Activated CD4-positive, alpha-beta memory T cell treated with anti-CD3 and anti-CD28 coated beads for 36 hours (primary cell): ENCODE data around the gene DHRS11. TPM values are rescaled to one million over a fixed set of nuclear protein-coding genes. Genes with fewer than 3 reads are reported as not detected.

Experiments
- CTCF ChIA-PET: fragments of 350-600 bp; sonication (Branson Sonifier 250); formaldehyde crosslinking; loops from one replicate; lab custom pipeline; 2021; ENCODE audit warnings: antibody characterized with exemption, inconsistent platforms; lab: Charles Lee
- POLR2A ChIA-PET: fragments of 350-600 bp; sonication (Branson Sonifier 250); formaldehyde crosslinking; loops from one replicate; lab custom pipeline; 2021; ENCODE audit warnings: antibody characterized with exemption; lab: Charles Lee
- DNase-seq: peaks from one replicate; pipeline ENCODE4 v3.0.0-alpha.2; 2020
- H3K27ac Mint-ChIP-seq: one replicate; pipeline ENCODE4 v1.8.0; 2021; ENCODE audit warnings: mixed read lengths
- H3K27me3 Mint-ChIP-seq: one replicate; pipeline ENCODE4 v1.8.0; 2021; ENCODE audit warnings: mixed read lengths
- H3K36me3 Mint-ChIP-seq: one replicate; pipeline ENCODE4 v1.8.0; 2021; ENCODE audit warnings: mixed read lengths
- H3K4me1 Mint-ChIP-seq: one replicate; pipeline ENCODE4 v1.8.0; 2021; ENCODE audit warnings: low read depth, mixed read lengths
- H3K4me3 Mint-ChIP-seq: one replicate; pipeline ENCODE4 v1.8.0; 2021; ENCODE audit warnings: mild to moderate bottlenecking, mixed read lengths
- H3K9me3 Mint-ChIP-seq: one replicate; pipeline ENCODE4 v1.8.0; 2021; ENCODE audit warnings: mixed read lengths
- intact Hi-C: fragments of 100-400 bp; cut with micrococcal nuclease; formaldehyde crosslinking; loops from one replicate; pipeline ENCODE4 v1.15.1; 2023
- total RNA-seq, 2 experiments: library from RNA; stranded (reverse); gene quantifications; one replicate each; pipeline ENCODE4 v1.2.3, GENCODE V29; 2021

Gene DHRS11
- total RNA-seq, 2 experiments from 2014 or later: 10.2 to 10.5 TPM

- Mint-ChIP-seq H3K4me1 (peaks cover 28% of the 10 kb centered on the region), H3K27ac (no peak overlapping the region), H3K36me3 (peaks cover 14% of the 10 kb centered on the region), H3K9me3 (no peaks in the 10 kb centered on the region), H3K27me3 (no peaks in the 10 kb centered on the region), H3K4me3 (no peak overlapping the region)
- CTCF ChIA-PET: interaction anchor here (3.4 kb wide), 1 partner anchor 9 kb away, joined by 35 read pairs; the partner anchor contains the start of gene MRM1
- intact Hi-C loops: loop anchor here (5.0 kb wide), 1 partner anchor 106 kb away; the partner anchor contains the start of gene ZNHIT3
- no peak for DNase-seq
- POLR2A ChIA-PET: interaction anchor here (1.2 to 2.7 kb wide), 3 partner anchors 8 to 59 kb away, joined by 4 to 26 read pairs (median 8); partner anchors contain the start of genes MRM1, MYO19 and PIGW
Observed at GRCh38 chr17:36593656-36594316, 2.1 kb downstream of the DHRS11 start.

- Mint-ChIP-seq H3K27ac (no peak overlapping the region), H3K27me3 (no peaks in the 10 kb centered on the region), H3K4me1 (peaks cover 26% of the 10 kb centered on the region), H3K9me3 (no peaks in the 10 kb centered on the region), H3K36me3 (peaks cover 6% of the 10 kb centered on the region), H3K4me3 (no peak overlapping the region)
- POLR2A ChIA-PET: no interaction called here
- DNase-seq: no peak
- intact Hi-C loops: loop anchor here (5.0 kb wide), 1 partner anchor 108 kb away; the partner anchor contains the start of gene ZNHIT3
- CTCF ChIA-PET: interaction anchor here (0.6 to 3.4 kb wide), 2 partner anchors 8 to 315 kb away, joined by 5 to 35 read pairs; partner anchors contain the start of gene MRM1
Observed at GRCh38 chr17:36594626-36595401, 3.1 kb downstream of the DHRS11 start.

GRCh38 chr17:36597226-36597625 lies 5.5 kb downstream of the DHRS11 start:
- ChIA-PET CTCF (no interaction called here), POLR2A (no interaction called here)
- H3K9me3 Mint-ChIP-seq: no peaks in the 10 kb centered on the region
- H3K4me1 Mint-ChIP-seq: peaks cover 18% of the 10 kb centered on the region
- DNase-seq: no peak
- intact Hi-C loops: no loop called here
- H3K27ac Mint-ChIP-seq: no peak overlapping the region
- no peaks in the 10 kb centered on the region for H3K27me3 Mint-ChIP-seq
- no peak overlapping the region for H3K4me3 Mint-ChIP-seq
- peaks cover 4% of the 10 kb centered on the region for H3K36me3 Mint-ChIP-seq

- ChIA-PET CTCF (no interaction called here), POLR2A (no interaction called here)
- no peaks in the 10 kb centered on the region for H3K27me3 Mint-ChIP-seq
- intact Hi-C loops: no loop called here
- peaks cover 15% of the 10 kb centered on the region for H3K4me1 Mint-ChIP-seq
- peaks cover 4% of the 10 kb centered on the region for H3K36me3 Mint-ChIP-seq
- H3K4me3 Mint-ChIP-seq: no peak overlapping the region
- no peak overlapping the region for H3K27ac Mint-ChIP-seq
- no peak for DNase-seq
- H3K9me3 Mint-ChIP-seq: no peaks in the 10 kb centered on the region
Observed at GRCh38 chr17:36597866-36598777, 6.4 kb downstream of the DHRS11 start.

- intact Hi-C loops: no loop called here
- H3K27me3 Mint-ChIP-seq: no peaks in the 10 kb centered on the region
- ChIA-PET POLR2A (no interaction called here), CTCF (no interaction called here)
- no peak overlapping the region for H3K4me3 Mint-ChIP-seq
- peaks cover 17% of the 10 kb centered on the region for H3K4me1 Mint-ChIP-seq
- no peaks in the 10 kb centered on the region for H3K9me3 Mint-ChIP-seq
- no peak for DNase-seq
- no peak overlapping the region for H3K27ac Mint-ChIP-seq
- peaks cover 4% of the 10 kb centered on the region for H3K36me3 Mint-ChIP-seq
Observed at GRCh38 chr17:36598951-36599401, 7.3 kb downstream of the DHRS11 start.

- Mint-ChIP-seq H3K9me3 (no peaks in the 10 kb centered on the region), H3K27me3 (no peaks in the 10 kb centered on the region), H3K4me1 (peaks cover 24% of the 10 kb centered on the region), H3K36me3 (peaks cover 9% of the 10 kb centered on the region), H3K27ac (no peak overlapping the region), H3K4me3 (no peak overlapping the region)
- no peak for DNase-seq
- ChIA-PET CTCF (interaction anchor here (1.9 kb wide), 1 partner anchor 156 kb away, joined by 5 read pairs; no protein-coding TSS in a partner anchor), POLR2A (no interaction called here)
- intact Hi-C loops: no loop called here
Observed at GRCh38 chr17:36599546-36600250, 8.0 kb downstream of the DHRS11 start.

- intact Hi-C loops: no loop called here
Observed at GRCh38 chr17:36600465-36600864, 8.8 kb downstream of the DHRS11 start.

GRCh38 chr17:36600936-36601302 lies 9.2 kb downstream of the DHRS11 start:
- H3K4me1 Mint-ChIP-seq: peaks cover 34% of the 10 kb centered on the region
- DNase-seq: no peak
- POLR2A ChIA-PET: interaction anchor here (0.8 to 2.6 kb wide), 6 partner anchors 9 to 776 kb away, joined by 3 to 26 read pairs (median 6); partner anchors contain the start of genes DHRS11, MYO19 and PIGW

More at GRCh38 chr17:36600465-36600864, 8.8 kb downstream of the DHRS11 start:
- H3K27me3 Mint-ChIP-seq: no peaks in the 10 kb centered on the region
- peaks cover 8% of the 10 kb centered on the region for H3K36me3 Mint-ChIP-seq
- POLR2A ChIA-PET: interaction anchor here (0.9 to 2.6 kb wide), 3 partner anchors 8 to 776 kb away, joined by 4 to 26 read pairs (median 13); partner anchors contain the start of genes DHRS11, MYO19 and PIGW
- H3K4me1 Mint-ChIP-seq: peaks cover 29% of the 10 kb centered on the region
- H3K4me3 Mint-ChIP-seq: peak overlapping the region; percentile 85
- H3K9me3 Mint-ChIP-seq: no peaks in the 10 kb centered on the region
- CTCF ChIA-PET: interaction anchor here (0.6 to 4.4 kb wide), 5 partner anchors 8 to 155 kb away, joined by 3 to 35 read pairs (median 27); partner anchors contain the start of genes DHRS11, MYO19 and PIGW
- H3K27ac Mint-ChIP-seq: peak overlapping the region; percentile 79
- no peak for DNase-seq

GRCh38 chr17:36601303-36602029 lies 9.8 kb downstream of the DHRS11 start, which contains the start of gene MRM1:
Gene MRM1 (plus strand): TSS chr17:36601583. CDS start chr17:36601811, 228 bp downstream.
- Mint-ChIP-seq H3K9me3 (no peaks in the 10 kb centered on the region), H3K4me3 (peak within 1 kb of the TSS; percentile 85), H3K27ac (peak within 1 kb of the TSS; percentile 79), H3K4me1 (peaks cover 35% of the 10 kb centered on the region), H3K36me3 (peaks cover 7% of the 10 kb centered on the region), H3K27me3 (no peaks in the 10 kb centered on the region)
- DNase-seq: peak; percentile 93
- CTCF ChIA-PET: interaction anchor here (0.6 to 4.4 kb wide), 23 partner anchors 9 to 890 kb away, joined by 3 to 35 read pairs (median 5); partner anchors contain the start of genes DHRS11, MYO19 and PIGW
- POLR2A ChIA-PET: interaction anchor here (0.8 to 2.6 kb wide), 9 partner anchors 9 to 775 kb away, joined by 3 to 26 read pairs (median 4); partner anchors contain the start of genes DHRS11, MYO19 and PIGW
- intact Hi-C loops: loop anchor here (1.0 to 2.0 kb wide), 3 partner anchors 55 to 121 kb away; no protein-coding TSS in a partner anchor

More at GRCh38 chr17:36600936-36601302, 9.2 kb downstream of the DHRS11 start:
- Mint-ChIP-seq H3K4me3 (peak overlapping the region; percentile 85), H3K36me3 (peaks cover 8% of the 10 kb centered on the region), H3K27ac (peak overlapping the region; percentile 79), H3K9me3 (no peaks in the 10 kb centered on the region), H3K27me3 (no peaks in the 10 kb centered on the region)
- CTCF ChIA-PET: interaction anchor here (0.6 to 4.4 kb wide), 8 partner anchors 8 to 773 kb away, joined by 3 to 35 read pairs (median 20); partner anchors contain the start of genes DHRS11, MYO19 and PIGW
- intact Hi-C loops: loop anchor here (1.0 kb wide), 1 partner anchor 65 kb away; no protein-coding TSS in a partner anchor
